HEK293 (cell line): ENCODE results near the gene CLDN6.

ENCODE experiments used
- CTCF ChIA-PET: fragments of 350-600 bp; formaldehyde crosslinking; extraction: SDS; loops from one replicate; lab custom pipeline; 2021; ENCODE audit warnings: antibody characterized with exemption; lab: Yijun Ruan, JAX
- POLR2A ChIA-PET: fragments of 300-600 bp; formaldehyde crosslinking; extraction: SDS; loops from one replicate; lab custom pipeline; 2020; ENCODE audit warnings: antibody characterized with exemption, inconsistent platforms; lab: Yijun Ruan, JAX
- H3K27ac ChIP-seq: fragments of 200-500 bp; sonication (Bioruptor generic); 2 replicates; pipeline ENCODE4 v1.5.1; 2014; ENCODE audit warnings: low read depth, low read length, control low read depth, inconsistent platforms; ENCODE audit errors: extremely low read depth
- H3K36me3 ChIP-seq, 2 experiments: fragments of 200-500 bp in 1 of 2; sonication (Bioruptor generic) in 1 of 2; 1 replicate in 1 of 2; 2 replicates in 1 of 2; pipeline ENCODE4 v1.5.1; 2014 to 2017; ENCODE audit warnings: inconsistent platforms in 2 of 2, low read length in 2 of 2; ENCODE audit not compliant: control insufficient read depth in 2 of 2, insufficient read depth in 1 of 2
- H3K4me1 ChIP-seq: fragments of 200-500 bp; sonication (Bioruptor generic); 2 replicates; pipeline ENCODE4 v1.5.1; 2014; ENCODE audit warnings: mild to moderate bottlenecking, low read length, inconsistent platforms; ENCODE audit not compliant: control insufficient read depth, insufficient read depth
- H3K4me3 ChIP-seq: 2 replicates; pipeline ENCODE4 v1.5.1; 2011; ENCODE audit warnings: low read depth, mild to moderate bottlenecking, control low read depth, low read length, moderate library complexity
- H3K9me3 ChIP-seq: fragments of 200-500 bp; sonication (Bioruptor generic); 2 replicates; pipeline ENCODE4 v1.5.1; 2014; ENCODE audit warnings: low read depth, low read length, inconsistent platforms; ENCODE audit not compliant: control insufficient read depth, insufficient read depth
- GLIS1 ChIP-seq: fragments of 450-650 bp; formaldehyde crosslinking; IDR thresholded peaks from 2 replicates; pipeline ENCODE4 v1.5.1; 2016; ENCODE audit warnings: missing biosample characterization, missing genetic modification characterization
- HIC1 ChIP-seq: fragments of 450-650 bp; formaldehyde crosslinking; IDR thresholded peaks from 2 replicates; pipeline ENCODE4 v1.5.1; 2016; ENCODE audit warnings: missing biosample characterization, missing genetic modification characterization
- MEIS1 ChIP-seq: sonication (generic); formaldehyde crosslinking; IDR thresholded peaks from 2 replicates; pipeline ENCODE4 v1.8.1; 2022; ENCODE audit warnings: missing genetic modification reagents, mild to moderate bottlenecking, borderline replicate concordance
- OVOL3 ChIP-seq: fragments of 450-650 bp; formaldehyde crosslinking; IDR thresholded peaks from 2 replicates; pipeline ENCODE4 v1.5.1; 2016; ENCODE audit warnings: missing biosample characterization, missing genetic modification characterization
- SP2 ChIP-seq: fragments of 450-650 bp; formaldehyde crosslinking; IDR thresholded peaks from 2 replicates; pipeline ENCODE4 v1.5.1; 2016; ENCODE audit warnings: missing biosample characterization, missing genetic modification characterization
- ZNF121 ChIP-seq: fragments of 450-650 bp; formaldehyde crosslinking; IDR thresholded peaks from 2 replicates; pipeline ENCODE4 v1.5.1; 2016; ENCODE audit warnings: missing biosample characterization, missing genetic modification characterization
- ZNF133 ChIP-seq: fragments of 450-650 bp; formaldehyde crosslinking; IDR thresholded peaks from 2 replicates; pipeline ENCODE4 v1.5.1; 2016; ENCODE audit warnings: missing biosample characterization, missing genetic modification characterization
- ZNF214 ChIP-seq: fragments of 450-650 bp; formaldehyde crosslinking; IDR thresholded peaks from 2 replicates; pipeline ENCODE4 v1.5.1; 2017; ENCODE audit warnings: missing biosample characterization, mild to moderate bottlenecking, missing genetic modification characterization, borderline replicate concordance
- ZNF221 ChIP-seq: fragments of 450-650 bp; formaldehyde crosslinking; IDR thresholded peaks from 2 replicates; pipeline ENCODE4 v1.5.1; 2017; ENCODE audit warnings: missing biosample characterization, missing genetic modification characterization, borderline replicate concordance
- ZNF223 ChIP-seq: fragments of 450-650 bp; formaldehyde crosslinking; IDR thresholded peaks from 2 replicates; pipeline ENCODE4 v1.5.1; 2016; ENCODE audit warnings: missing biosample characterization, missing genetic modification characterization
- ZNF324 ChIP-seq: fragments of 450-650 bp; formaldehyde crosslinking; IDR thresholded peaks from 2 replicates; pipeline ENCODE4 v1.5.1; 2016; ENCODE audit warnings: missing biosample characterization, missing genetic modification characterization
- ZNF37A ChIP-seq: fragments of 450-650 bp; IDR thresholded peaks from 2 replicates; pipeline ENCODE4 v1.5.1; 2018; ENCODE audit warnings: missing biosample characterization, missing genetic modification characterization
- ZNF561 ChIP-seq: fragments of 450-650 bp; IDR thresholded peaks from 2 replicates; pipeline ENCODE4 v1.5.1; 2018; ENCODE audit warnings: missing biosample characterization, missing genetic modification characterization, borderline replicate concordance
- ZNF571 ChIP-seq: fragments of 450-650 bp; formaldehyde crosslinking; IDR thresholded peaks from 2 replicates; pipeline ENCODE4 v1.5.0; 2017; ENCODE audit warnings: missing biosample characterization, missing genetic modification characterization
- ZNF76 ChIP-seq: fragments of 450-650 bp; formaldehyde crosslinking; IDR thresholded peaks from 2 replicates; pipeline ENCODE4; 2016; ENCODE audit warnings: low read depth, missing biosample characterization, missing genetic modification characterization, borderline replicate concordance
- ZNF785 ChIP-seq: fragments of 450-650 bp; formaldehyde crosslinking; IDR thresholded peaks from 2 replicates; pipeline ENCODE4 v1.5.1; 2016; ENCODE audit warnings: missing biosample characterization, missing genetic modification characterization
- ZNF837 ChIP-seq: fragments of 450-650 bp; formaldehyde crosslinking; IDR thresholded peaks from 2 replicates; pipeline ENCODE4 v1.5.1; 2016; ENCODE audit warnings: missing biosample characterization, missing genetic modification characterization
- ZSCAN23 ChIP-seq: fragments of 450-650 bp; formaldehyde crosslinking; IDR thresholded peaks from 2 replicates; pipeline ENCODE4 v1.5.1; 2016; ENCODE audit warnings: missing biosample characterization, missing genetic modification characterization
- TF ChIP-seq, protein P1 (sequence below): fragments of 450-650 bp; formaldehyde crosslinking; IDR thresholded peaks from 2 replicates; pipeline ENCODE4 v1.5.1; 2016; ENCODE audit warnings: missing biosample characterization, missing genetic modification characterization
- TF ChIP-seq, protein P2 (sequence below): fragments of 450-650 bp; formaldehyde crosslinking; optimal IDR thresholded peaks from 2 replicates; pipeline ENCODE3; 2016; ENCODE audit warnings: missing biosample characterization, mild to moderate bottlenecking, missing genetic modification characterization
- TF ChIP-seq, protein P3 (sequence below): fragments of 450-650 bp; formaldehyde crosslinking; IDR thresholded peaks from 2 replicates; pipeline ENCODE4 v1.5.1; 2016; ENCODE audit warnings: missing biosample characterization, missing genetic modification characterization
- TF ChIP-seq, protein P4 (sequence below): fragments of 450-650 bp; formaldehyde crosslinking; IDR thresholded peaks from 2 replicates; pipeline ENCODE4 v1.5.1; 2017; ENCODE audit warnings: missing biosample characterization, mild to moderate bottlenecking, missing genetic modification characterization, moderate library complexity
- TF ChIP-seq, protein P5 (sequence below): fragments of 450-650 bp; formaldehyde crosslinking; IDR thresholded peaks from 2 replicates; pipeline ENCODE4 v1.5.1; 2017; ENCODE audit warnings: missing biosample characterization, missing genetic modification characterization
- TF ChIP-seq, protein P6 (sequence below): fragments of 450-650 bp; formaldehyde crosslinking; IDR thresholded peaks from 2 replicates; pipeline ENCODE4 v1.5.1; 2016; ENCODE audit warnings: missing biosample characterization, missing genetic modification characterization

CLDN6 gene

GRCh38 chr16:3023669-3024478, 5.9 kb upstream of the CLDN6 start, which contains the start of the genes HCFC1R1 and THOC6 (continued):
- TF ChIP-seq ZNF133 (tag by site-specific recombination) = no peak
- no peak for TF ChIP-seq ZNF214 (tag by site-specific recombination)
- TF ChIP-seq, protein P1, sequence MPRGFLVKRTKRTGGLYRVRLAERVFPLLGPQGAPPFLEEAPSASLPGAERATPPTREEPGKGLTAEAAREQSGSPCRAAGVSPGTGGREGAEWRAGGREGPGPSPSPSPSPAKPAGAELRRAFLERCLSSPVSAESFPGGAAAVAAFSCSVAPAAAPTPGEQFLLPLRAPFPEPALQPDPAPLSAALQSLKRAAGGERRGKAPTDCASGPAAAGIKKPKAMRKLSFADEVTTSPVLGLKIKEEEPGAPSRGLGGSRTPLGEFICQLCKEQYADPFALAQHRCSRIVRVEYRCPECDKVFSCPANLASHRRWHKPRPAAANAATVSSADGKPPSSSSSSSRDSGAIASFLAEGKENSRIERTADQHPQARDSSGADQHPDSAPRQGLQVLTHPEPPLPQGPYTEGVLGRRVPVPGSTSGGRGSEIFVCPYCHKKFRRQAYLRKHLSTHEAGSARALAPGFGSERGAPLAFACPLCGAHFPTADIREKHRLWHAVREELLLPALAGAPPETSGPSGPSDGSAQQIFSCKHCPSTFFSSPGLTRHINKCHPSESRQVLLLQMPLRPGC (tag by site-specific recombination) = peak; percentile 56; the same call in 1 of the 2 replicates
- TF ChIP-seq HIC1 (tag by site-specific recombination) = peak; percentile 65
- no peak for TF ChIP-seq ZNF571
- TF ChIP-seq ZNF785 (tag by site-specific recombination) = no peak; the same call in 1 of the 2 replicates
- no peak for TF ChIP-seq ZNF223
- peak; percentile 69 for TF ChIP-seq SP2
- TF ChIP-seq ZNF324 (tag by site-specific recombination) = no peak; the same call in none of the 2 replicates
- peak; percentile 82 for TF ChIP-seq ZNF561 (tag by site-specific recombination)
- TF ChIP-seq OVOL3 (tag by site-specific recombination) = peak; percentile 49; the same call in 1 of the 2 replicates
- TF ChIP-seq, protein P2, sequence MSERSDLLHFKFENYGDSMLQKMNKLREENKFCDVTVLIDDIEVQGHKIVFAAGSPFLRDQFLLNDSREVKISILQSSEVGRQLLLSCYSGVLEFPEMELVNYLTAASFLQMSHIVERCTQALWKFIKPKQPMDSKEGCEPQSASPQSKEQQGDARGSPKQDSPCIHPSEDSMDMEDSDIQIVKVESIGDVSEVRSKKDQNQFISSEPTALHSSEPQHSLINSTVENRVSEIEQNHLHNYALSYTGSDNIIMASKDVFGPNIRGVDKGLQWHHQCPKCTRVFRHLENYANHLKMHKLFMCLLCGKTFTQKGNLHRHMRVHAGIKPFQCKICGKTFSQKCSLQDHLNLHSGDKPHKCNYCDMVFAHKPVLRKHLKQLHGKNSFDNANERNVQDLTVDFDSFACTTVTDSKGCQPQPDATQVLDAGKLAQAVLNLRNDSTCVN = peak; percentile 97
- TF ChIP-seq, protein P3, sequence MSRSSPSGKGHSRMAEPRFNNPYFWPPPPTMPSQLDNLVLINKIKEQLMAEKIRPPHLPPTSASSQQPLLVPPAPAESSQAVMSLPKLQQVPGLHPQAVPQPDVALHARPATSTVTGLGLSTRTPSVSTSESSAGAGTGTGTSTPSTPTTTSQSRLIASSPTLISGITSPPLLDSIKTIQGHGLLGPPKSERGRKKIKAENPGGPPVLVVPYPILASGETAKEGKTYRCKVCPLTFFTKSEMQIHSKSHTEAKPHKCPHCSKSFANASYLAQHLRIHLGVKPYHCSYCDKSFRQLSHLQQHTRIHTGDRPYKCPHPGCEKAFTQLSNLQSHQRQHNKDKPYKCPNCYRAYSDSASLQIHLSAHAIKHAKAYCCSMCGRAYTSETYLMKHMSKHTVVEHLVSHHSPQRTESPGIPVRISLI (tag by site-specific recombination) = no peak
- TF ChIP-seq ZNF221 = no peak
- TF ChIP-seq, protein P4, sequence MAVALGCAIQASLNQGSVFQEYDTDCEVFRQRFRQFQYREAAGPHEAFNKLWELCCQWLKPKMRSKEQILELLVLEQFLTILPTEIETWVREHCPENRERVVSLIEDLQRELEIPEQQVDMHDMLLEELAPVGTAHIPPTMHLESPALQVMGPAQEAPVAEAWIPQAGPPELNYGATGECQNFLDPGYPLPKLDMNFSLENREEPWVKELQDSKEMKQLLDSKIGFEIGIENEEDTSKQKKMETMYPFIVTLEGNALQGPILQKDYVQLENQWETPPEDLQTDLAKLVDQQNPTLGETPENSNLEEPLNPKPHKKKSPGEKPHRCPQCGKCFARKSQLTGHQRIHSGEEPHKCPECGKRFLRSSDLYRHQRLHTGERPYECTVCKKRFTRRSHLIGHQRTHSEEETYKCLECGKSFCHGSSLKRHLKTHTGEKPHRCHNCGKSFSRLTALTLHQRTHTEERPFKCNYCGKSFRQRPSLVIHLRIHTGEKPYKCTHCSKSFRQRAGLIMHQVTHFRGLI (tag by site-specific recombination) = peak; percentile 91
- TF ChIP-seq MEIS1 (CRISPR knock-in tag) = no peak
- TF ChIP-seq, all 188 proteins: peak for 64

DNA sequence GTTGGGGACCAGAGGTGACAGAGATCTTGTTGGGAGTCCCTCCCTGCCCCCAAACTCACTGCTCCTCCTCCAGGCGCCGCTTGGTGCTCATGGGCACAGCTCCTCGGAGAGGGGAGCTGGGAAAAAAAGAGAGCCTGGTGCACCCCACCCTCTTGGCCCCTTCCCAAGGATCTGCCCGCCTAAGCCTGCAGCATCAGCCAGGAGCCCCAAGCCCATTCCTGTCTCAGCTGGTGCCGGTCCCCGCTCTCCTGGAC, 5.4 kb upstream of the CLDN6 start:
- Histone ChIP-seq H3K36me3 (peaks cover 0 to 22% of the 10 kb centered on the region in 2 experiments; a peak in 1 of 3 replicates), H3K27ac (peak overlapping the region; percentile 85; the same call in 1 of the 2 replicates), H3K4me1 (peaks cover 25% of the 10 kb centered on the region), H3K4me3 (peak overlapping the region; percentile 72), H3K9me3 (no peaks in the 10 kb centered on the region)
- ChIA-PET POLR2A (interaction anchor here (0.6 to 11.9 kb wide), 11 partner anchors 9 to 488 kb away, joined by 3 to 247 read pairs (median 4); partner anchors contain the start of gene PKMYT1), CTCF (interaction anchor here (0.6 to 4.1 kb wide), 4 partner anchors 8 to 1922 kb away, joined by 3 to 41 read pairs (median 4); no protein-coding TSS in a partner anchor)
- TF ChIP-seq, protein P5, sequence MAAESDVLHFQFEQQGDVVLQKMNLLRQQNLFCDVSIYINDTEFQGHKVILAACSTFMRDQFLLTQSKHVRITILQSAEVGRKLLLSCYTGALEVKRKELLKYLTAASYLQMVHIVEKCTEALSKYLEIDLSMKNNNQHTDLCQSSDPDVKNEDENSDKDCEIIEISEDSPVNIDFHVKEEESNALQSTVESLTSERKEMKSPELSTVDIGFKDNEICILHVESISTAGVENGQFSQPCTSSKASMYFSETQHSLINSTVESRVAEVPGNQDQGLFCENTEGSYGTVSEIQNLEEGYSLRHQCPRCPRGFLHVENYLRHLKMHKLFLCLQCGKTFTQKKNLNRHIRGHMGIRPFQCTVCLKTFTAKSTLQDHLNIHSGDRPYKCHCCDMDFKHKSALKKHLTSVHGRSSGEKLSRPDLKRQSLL = peak; percentile 52; the same call in 1 of the 2 replicates
- TF ChIP-seq GLIS1 (tag by site-specific recombination) (no peak), ZSCAN23 (tag by site-specific recombination) (no peak), ZNF837 (no peak), ZNF37A (tag by site-specific recombination) (no peak), ZNF76 (tag by site-specific recombination) (peak; percentile 6), ZNF121 (tag by site-specific recombination) (no peak)
- TF ChIP-seq, protein P6, sequence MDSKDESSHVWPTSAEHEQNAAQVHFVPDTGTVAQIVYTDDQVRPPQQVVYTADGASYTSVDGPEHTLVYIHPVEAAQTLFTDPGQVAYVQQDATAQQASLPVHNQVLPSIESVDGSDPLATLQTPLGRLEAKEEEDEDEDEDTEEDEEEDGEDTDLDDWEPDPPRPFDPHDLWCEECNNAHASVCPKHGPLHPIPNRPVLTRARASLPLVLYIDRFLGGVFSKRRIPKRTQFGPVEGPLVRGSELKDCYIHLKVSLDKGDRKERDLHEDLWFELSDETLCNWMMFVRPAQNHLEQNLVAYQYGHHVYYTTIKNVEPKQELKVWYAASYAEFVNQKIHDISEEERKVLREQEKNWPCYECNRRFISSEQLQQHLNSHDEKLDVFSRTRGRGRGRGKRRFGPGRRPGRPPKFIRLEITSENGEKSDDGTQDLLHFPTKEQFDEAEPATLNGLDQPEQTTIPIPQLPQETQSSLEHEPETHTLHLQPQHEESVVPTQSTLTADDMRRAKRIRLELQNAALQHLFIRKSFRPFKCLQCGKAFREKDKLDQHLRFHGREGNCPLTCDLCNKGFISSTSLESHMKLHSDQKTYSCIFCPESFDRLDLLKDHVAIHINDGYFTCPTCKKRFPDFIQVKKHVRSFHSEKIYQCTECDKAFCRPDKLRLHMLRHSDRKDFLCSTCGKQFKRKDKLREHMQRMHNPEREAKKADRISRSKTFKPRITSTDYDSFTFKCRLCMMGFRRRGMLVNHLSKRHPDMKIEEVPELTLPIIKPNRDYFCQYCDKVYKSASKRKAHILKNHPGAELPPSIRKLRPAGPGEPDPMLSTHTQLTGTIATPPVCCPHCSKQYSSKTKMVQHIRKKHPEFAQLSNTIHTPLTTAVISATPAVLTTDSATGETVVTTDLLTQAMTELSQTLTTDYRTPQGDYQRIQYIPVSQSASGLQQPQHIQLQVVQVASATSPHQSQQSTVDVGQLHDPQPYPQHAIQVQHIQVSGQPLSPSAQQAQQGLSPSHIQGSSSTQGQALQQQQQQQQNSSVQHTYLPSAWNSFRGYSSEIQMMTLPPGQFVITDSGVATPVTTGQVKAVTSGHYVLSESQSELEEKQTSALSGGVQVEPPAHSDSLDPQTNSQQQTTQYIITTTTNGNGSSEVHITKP (tag by site-specific recombination) = peak; percentile 60
